ENCODE measurements around the gene PMFBP1. TPM values are rescaled to one million over a fixed set of nuclear protein-coding genes. Genes with fewer than 3 reads are reported as not detected.

Gene PMFBP1
- total and polyA plus RNA-seq, 10 of the 15 experiments (the other 5 are each of a cell fraction or from before 2014, with no cell fraction given): 0.40 to 2.3 (median 1.1) TPM

- Histone ChIP-seq H3K9ac (ENCODE audit: control insufficient read depth, insufficient read depth, low read length) (no peak overlapping the region), H3K9me3 (replicated peaks; ENCODE audit: control insufficient read depth, insufficient read depth, low read length) (no peaks in the 10 kb centered on the region), H3K79me2 (ENCODE audit: control insufficient read depth, insufficient read depth, low read length) (no peaks in the 10 kb centered on the region), H3K36me3 (ENCODE audit: control insufficient read depth in 2 of 2, insufficient read depth in 2 of 2, low read length in 1 of 2) (no peaks in the 10 kb centered on the region), H3K27ac (ENCODE audit: control insufficient read depth, insufficient read depth) (no peak overlapping the region), H2AFZ (ENCODE audit: control insufficient read depth, low read depth, low read length) (no peak overlapping the region), H3K27me3 (replicated peaks in 1 of 2; ENCODE audit: control insufficient read depth in 2 of 2, insufficient read depth in 2 of 2, low read length in 1 of 2) (no peaks in the 10 kb centered on the region), H4K20me1 (ENCODE audit: control insufficient read depth, insufficient read depth) (no peaks in the 10 kb centered on the region), H3K4me3 (no peak overlapping the region), H3K4me1 (ENCODE audit: control insufficient read depth, insufficient read depth, low read length) (peaks cover 6% of the 10 kb centered on the region), H3K4me2 (ENCODE audit: control insufficient read depth, insufficient read depth) (no peak overlapping the region)
- TF ChIP-seq KAT2A (conservative IDR thresholded peaks at IDR 0.05; ENCODE audit: control insufficient read depth, low read depth, low read length): no peak
- TF ChIP-seq STAT1 (conservative IDR thresholded peaks at IDR 0.05): no peak
- TF ChIP-seq CREB1 (IDR thresholded peaks at IDR 0.05; ENCODE audit: low read depth): no peak
- TF ChIP-seq HCFC1 (IDR thresholded peaks at IDR 0.05; ENCODE audit: low read length): no peak
- TF ChIP-seq NFXL1 (IDR thresholded peaks at IDR 0.05; ENCODE audit: borderline replicate concordance): no peak
- no peak for TF ChIP-seq ESRRA (IDR thresholded peaks at IDR 0.05; ENCODE audit: low read length)
- TF ChIP-seq DPF2 (IDR thresholded peaks at IDR 0.05): no peak
- TF ChIP-seq SUPT20H (IDR thresholded peaks at IDR 0.05; ENCODE audit: borderline replicate concordance, control insufficient read depth, low read depth, low read length): no peak
- no peak for TF ChIP-seq BHLHE40 (IDR thresholded peaks at IDR 0.05; ENCODE audit: borderline replicate concordance in 1 of 2, low read depth in 2 of 2, low read length in 1 of 2)
- TF ChIP-seq, protein P1, sequence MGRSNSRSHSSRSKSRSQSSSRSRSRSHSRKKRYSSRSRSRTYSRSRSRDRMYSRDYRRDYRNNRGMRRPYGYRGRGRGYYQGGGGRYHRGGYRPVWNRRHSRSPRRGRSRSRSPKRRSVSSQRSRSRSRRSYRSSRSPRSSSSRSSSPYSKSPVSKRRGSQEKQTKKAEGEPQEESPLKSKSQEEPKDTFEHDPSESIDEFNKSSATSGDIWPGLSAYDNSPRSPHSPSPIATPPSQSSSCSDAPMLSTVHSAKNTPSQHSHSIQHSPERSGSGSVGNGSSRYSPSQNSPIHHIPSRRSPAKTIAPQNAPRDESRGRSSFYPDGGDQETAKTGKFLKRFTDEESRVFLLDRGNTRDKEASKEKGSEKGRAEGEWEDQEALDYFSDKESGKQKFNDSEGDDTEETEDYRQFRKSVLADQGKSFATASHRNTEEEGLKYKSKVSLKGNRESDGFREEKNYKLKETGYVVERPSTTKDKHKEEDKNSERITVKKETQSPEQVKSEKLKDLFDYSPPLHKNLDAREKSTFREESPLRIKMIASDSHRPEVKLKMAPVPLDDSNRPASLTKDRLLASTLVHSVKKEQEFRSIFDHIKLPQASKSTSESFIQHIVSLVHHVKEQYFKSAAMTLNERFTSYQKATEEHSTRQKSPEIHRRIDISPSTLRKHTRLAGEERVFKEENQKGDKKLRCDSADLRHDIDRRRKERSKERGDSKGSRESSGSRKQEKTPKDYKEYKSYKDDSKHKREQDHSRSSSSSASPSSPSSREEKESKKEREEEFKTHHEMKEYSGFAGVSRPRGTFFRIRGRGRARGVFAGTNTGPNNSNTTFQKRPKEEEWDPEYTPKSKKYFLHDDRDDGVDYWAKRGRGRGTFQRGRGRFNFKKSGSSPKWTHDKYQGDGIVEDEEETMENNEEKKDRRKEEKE (IDR thresholded peaks at IDR 0.05): no peak
- no peak for TF ChIP-seq FOXK2 (IDR thresholded peaks at IDR 0.05)
- no peak for TF ChIP-seq RFX5 (IDR thresholded peaks at IDR 0.05; ENCODE audit: low read depth, low read length)
- TF ChIP-seq NR2F1 (conservative IDR thresholded peaks at IDR 0.05): no peak
- TF ChIP-seq ATF7 (IDR thresholded peaks at IDR 0.05; ENCODE audit: low read depth): no peak
- TF ChIP-seq MTA3 (IDR thresholded peaks at IDR 0.05; ENCODE audit: borderline replicate concordance, low read length): no peak
- no peak for TF ChIP-seq CHD2 (IDR thresholded peaks at IDR 0.05; ENCODE audit: borderline replicate concordance, low read depth, low read length)
- no peak for TF ChIP-seq ZSCAN29 (IDR thresholded peaks at IDR 0.05)
- no peak for TF ChIP-seq PAX8 (IDR thresholded peaks at IDR 0.05)
- no peak for TF ChIP-seq SMC3 (IDR thresholded peaks at IDR 0.05; ENCODE audit: borderline replicate concordance, low read length)
- TF ChIP-seq, protein P2, sequence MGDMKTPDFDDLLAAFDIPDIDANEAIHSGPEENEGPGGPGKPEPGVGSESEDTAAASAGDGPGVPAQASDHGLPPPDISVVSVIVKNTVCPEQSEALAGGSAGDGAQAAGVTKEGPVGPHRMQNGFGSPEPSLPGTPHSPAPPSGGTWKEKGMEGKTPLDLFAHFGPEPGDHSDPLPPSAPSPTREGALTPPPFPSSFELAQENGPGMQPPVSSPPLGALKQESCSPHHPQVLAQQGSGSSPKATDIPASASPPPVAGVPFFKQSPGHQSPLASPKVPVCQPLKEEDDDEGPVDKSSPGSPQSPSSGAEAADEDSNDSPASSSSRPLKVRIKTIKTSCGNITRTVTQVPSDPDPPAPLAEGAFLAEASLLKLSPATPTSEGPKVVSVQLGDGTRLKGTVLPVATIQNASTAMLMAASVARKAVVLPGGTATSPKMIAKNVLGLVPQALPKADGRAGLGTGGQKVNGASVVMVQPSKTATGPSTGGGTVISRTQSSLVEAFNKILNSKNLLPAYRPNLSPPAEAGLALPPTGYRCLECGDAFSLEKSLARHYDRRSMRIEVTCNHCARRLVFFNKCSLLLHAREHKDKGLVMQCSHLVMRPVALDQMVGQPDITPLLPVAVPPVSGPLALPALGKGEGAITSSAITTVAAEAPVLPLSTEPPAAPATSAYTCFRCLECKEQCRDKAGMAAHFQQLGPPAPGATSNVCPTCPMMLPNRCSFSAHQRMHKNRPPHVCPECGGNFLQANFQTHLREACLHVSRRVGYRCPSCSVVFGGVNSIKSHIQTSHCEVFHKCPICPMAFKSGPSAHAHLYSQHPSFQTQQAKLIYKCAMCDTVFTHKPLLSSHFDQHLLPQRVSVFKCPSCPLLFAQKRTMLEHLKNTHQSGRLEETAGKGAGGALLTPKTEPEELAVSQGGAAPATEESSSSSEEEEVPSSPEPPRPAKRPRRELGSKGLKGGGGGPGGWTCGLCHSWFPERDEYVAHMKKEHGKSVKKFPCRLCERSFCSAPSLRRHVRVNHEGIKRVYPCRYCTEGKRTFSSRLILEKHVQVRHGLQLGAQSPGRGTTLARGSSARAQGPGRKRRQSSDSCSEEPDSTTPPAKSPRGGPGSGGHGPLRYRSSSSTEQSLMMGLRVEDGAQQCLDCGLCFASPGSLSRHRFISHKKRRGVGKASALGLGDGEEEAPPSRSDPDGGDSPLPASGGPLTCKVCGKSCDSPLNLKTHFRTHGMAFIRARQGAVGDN (IDR thresholded peaks at IDR 0.05): no peak
- no TSS peak for BruUV-seq (replicated peaks)
- ChIA-PET CTCF (no interaction called here), RAD21 (ENCODE audit: unreplicated experiment) (no interaction called here), SMC1A (ENCODE audit: uncharacterized antibody, unreplicated experiment) (no interaction called here), POLR2A (no interaction called here)
- in situ Hi-C loops (cut with MboI) (no loop called here), intact Hi-C loops (cut with micrococcal nuclease; ENCODE audit: unreplicated experiment) (no loop called here)
- 89% methylated on average over 11 of the region's 11 CpGs for WGBS (ENCODE audit: insufficient coverage, insufficient replicate concordance, low lambda C conversion rate, missing lambda C conversion rate)
- DNase-seq (ENCODE audit: low read depth, low spot score) (no peak), FAIRE-seq (no peak), ATAC-seq (no peak)
These were observed 26.2 kb upstream of the PMFBP1 start for GRCh38 chr16:72198021-72198711.
